ENCODE data around the gene FCHSD2. TPM values are rescaled to one million over a fixed set of nuclear protein-coding genes. Genes with fewer than 3 reads are reported as not detected.

Gene FCHSD2
- total and polyA plus RNA-seq, 10 donors: 30.2 to 129 (median 69.7) TPM

DNA sequence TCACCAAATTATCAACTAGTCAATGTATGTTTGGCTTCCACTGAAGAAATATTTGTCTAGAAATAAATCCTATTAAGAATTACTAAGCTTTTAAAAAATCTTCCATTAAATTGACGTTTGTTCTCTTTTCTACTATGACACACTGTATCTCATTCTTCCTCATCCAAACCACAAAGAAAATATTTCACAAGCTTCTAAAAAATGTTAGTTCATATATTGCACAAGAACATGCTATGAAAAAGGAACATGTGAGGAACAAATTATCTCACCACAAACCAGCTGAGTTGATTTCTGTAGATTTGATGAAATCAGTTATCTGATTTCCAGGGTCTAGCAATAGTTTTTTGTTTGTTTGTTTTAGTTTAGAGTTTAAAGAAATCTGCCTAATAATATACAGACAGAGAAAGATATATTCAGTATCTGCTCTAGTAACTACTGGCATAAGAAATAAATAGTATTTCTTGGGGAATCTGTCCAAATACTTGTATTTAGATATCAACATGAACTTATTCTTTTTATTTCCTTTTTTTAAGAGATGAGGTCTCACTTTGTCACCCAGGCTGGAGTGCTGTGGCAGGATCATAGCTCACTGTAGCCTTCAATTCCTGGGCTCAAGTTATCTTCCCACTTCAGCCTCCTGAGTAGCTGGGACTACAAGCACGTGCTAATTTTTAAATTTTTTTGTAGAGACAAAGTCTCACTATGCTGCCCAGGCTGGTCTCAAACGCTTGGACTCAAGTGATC lies 166.2 kb downstream of the FCHSD2 start:
- Histone ChIP-seq H3K27me3 (replicated peaks in 1 of 7) (no peaks in the 10 kb centered on the region), H3K36me3 (peaks cover 3 to 83% (median 19%) of the 10 kb centered on the region in 6 donors), H3K9me3 (peaks cover 0 to 16% (median 3%) of the 10 kb centered on the region in 8 donors), H3K27ac (peak overlapping the region; percentile 39 to 88 (median 76)), H3K4me1 (peaks cover 8 to 98% (median 45%) of the 10 kb centered on the region in 6 donors), H3K4me3 (peak overlapping the region in 1 of 8 donors; percentile 37)
- TF ChIP-seq, protein P1, sequence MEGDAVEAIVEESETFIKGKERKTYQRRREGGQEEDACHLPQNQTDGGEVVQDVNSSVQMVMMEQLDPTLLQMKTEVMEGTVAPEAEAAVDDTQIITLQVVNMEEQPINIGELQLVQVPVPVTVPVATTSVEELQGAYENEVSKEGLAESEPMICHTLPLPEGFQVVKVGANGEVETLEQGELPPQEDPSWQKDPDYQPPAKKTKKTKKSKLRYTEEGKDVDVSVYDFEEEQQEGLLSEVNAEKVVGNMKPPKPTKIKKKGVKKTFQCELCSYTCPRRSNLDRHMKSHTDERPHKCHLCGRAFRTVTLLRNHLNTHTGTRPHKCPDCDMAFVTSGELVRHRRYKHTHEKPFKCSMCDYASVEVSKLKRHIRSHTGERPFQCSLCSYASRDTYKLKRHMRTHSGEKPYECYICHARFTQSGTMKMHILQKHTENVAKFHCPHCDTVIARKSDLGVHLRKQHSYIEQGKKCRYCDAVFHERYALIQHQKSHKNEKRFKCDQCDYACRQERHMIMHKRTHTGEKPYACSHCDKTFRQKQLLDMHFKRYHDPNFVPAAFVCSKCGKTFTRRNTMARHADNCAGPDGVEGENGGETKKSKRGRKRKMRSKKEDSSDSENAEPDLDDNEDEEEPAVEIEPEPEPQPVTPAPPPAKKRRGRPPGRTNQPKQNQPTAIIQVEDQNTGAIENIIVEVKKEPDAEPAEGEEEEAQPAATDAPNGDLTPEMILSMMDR (IDR thresholded peaks at IDR 0.05 in 8 of 11, conservative IDR thresholded peaks at IDR 0.05 in 3 of 11): no peak
- no peak for TF ChIP-seq POLR2AphosphoS5 (IDR thresholded peaks at IDR 0.05)
- TF ChIP-seq POLR2A (IDR thresholded peaks at IDR 0.05): no peak
- intact Hi-C loops (cut with DNase I; ENCODE audit: low total_unique reads): no loop called here
- no peak for DNase-seq
- WGBS, 5 donors: 27 to 38% (median 31%) methylated on average over 3 of the region's 3 CpGs

DNA sequence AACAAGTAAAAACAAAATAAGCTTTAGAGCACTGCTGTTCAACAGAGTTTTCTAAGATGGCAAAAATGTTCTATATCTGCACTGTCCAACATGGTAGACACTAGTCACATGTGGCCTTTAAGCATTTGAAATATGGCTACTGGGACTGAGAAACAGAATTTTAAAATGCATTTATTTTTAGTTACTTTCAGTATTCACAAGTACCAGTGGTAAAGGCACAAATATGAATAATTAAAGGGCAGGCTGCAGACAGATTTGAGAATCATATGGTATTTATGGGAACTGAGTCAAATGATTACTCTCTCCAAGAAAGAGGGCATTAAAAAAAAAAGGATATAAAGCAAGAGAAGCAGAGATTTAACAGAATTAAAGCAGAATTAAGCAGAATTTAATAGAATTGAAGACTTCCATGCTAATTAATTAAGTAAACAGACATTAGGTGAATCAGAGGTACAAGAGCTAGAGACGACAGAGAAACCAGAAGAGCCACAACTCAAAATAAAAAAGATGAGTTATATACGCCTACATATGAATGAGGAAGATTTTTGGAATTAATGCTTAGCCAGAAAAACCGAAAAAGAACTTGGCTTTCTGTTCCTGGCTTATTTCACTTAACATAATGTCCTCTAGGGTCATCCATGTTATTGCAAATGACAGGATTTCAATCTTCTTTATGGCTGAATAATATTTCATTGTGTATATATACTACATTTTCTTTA lies 167.5 kb downstream of the FCHSD2 start:
- 66 to 89% (median 81%) methylated on average over 3 of the region's 3 CpGs for WGBS, 5 donors
- Histone ChIP-seq H3K36me3 (peaks cover 3 to 70% (median 15%) of the 10 kb centered on the region in 6 donors), H3K9me3 (peaks cover 0 to 16% (median 3%) of the 10 kb centered on the region in 8 donors), H3K27me3 (replicated peaks in 1 of 7) (no peaks in the 10 kb centered on the region), H3K27ac (peak overlapping the region; percentile 39 to 88 (median 76)), H3K4me1 (peaks cover 8 to 98% (median 51%) of the 10 kb centered on the region in 6 donors), H3K4me3 (peak overlapping the region in 1 of 8 donors; percentile 37)
- TF ChIP-seq POLR2A (IDR thresholded peaks at IDR 0.05): no peak
- TF ChIP-seq, protein P1 (IDR thresholded peaks at IDR 0.05 in 8 of 11, conservative IDR thresholded peaks at IDR 0.05 in 3 of 11): no peak
- TF ChIP-seq POLR2AphosphoS5 (IDR thresholded peaks at IDR 0.05): no peak
- no peak for DNase-seq
- intact Hi-C loops (cut with DNase I; ENCODE audit: low total_unique reads): no loop called here

DNA sequence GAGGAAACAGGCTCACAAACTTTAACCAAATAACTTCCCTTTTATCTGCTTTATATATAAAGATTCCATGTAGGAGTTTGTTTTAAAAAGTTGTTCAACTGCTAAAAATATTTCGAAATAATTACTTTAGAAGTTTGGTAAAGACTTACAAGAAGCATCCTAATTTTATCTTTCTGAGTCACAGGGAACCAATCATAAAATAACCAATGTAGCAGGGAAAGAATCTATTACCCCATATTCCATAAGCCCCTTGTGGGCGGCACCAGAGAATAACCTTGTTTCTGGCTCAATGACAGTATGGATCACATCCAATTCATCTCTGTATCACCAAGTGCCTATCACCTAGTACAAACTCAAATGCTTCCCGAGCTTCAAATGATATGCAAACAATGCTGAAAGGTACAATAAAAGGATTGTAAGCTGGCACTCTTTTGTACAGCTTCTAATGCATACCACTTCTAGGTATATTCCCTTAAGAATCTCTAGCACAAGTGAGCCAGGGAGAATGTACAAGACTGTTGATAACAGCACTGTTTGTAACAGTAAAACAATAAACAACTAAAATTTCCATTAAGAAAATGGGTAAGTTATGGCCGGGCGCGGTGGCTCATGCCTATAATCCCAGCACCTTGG lies 169.5 kb downstream of the FCHSD2 start:
- H3K4me3 ChIP-seq: no peak overlapping the region
- H3K4me1 ChIP-seq: peaks cover 8 to 91% (median 54%) of the 10 kb centered on the region in 6 donors
- 86 to 93% (median 88%) methylated on average over 6 of the region's 6 CpGs for WGBS, 5 donors
- H3K27me3 ChIP-seq (replicated peaks in 1 of 7): no peaks in the 10 kb centered on the region
- H3K9me3 ChIP-seq: peaks cover 0 to 9% (median 2%) of the 10 kb centered on the region in 8 donors
- DNase-seq: no peak
- peak overlapping the region in 4 of 8 donors; percentile 5 to 88 (median 64) for H3K27ac ChIP-seq
- H3K36me3 ChIP-seq: peaks cover 0 to 60% (median 5%) of the 10 kb centered on the region in 6 donors
- TF ChIP-seq POLR2A (IDR thresholded peaks at IDR 0.05) (no peak), POLR2AphosphoS5 (IDR thresholded peaks at IDR 0.05) (no peak)
- TF ChIP-seq, protein P1 (IDR thresholded peaks at IDR 0.05 in 8 of 11, conservative IDR thresholded peaks at IDR 0.05 in 3 of 11): no peak
- intact Hi-C loops (cut with DNase I; ENCODE audit: low total_unique reads): no loop called here
